ENCODE results near the gene RIT2. TPM values are rescaled to one million over a fixed set of nuclear protein-coding genes. Genes with fewer than 3 reads are reported as not detected.

The RIT2 gene
- polyA plus RNA-seq, 2 of the 4 experiments (the other 2 are of a cell fraction) = not detected

- 5% methylated on average over 3 of the region's 3 CpGs for WGBS (ENCODE audit: missing lambda C conversion rate)
- TF ChIP-seq MAX (IDR thresholded peaks at IDR 0.05) = no peak
- no peak for TF ChIP-seq EHF (CRISPR knock-in tag; IDR thresholded peaks at IDR 0.05)
- no peak for TF ChIP-seq CTCF (IDR thresholded peaks at IDR 0.05)
- TF ChIP-seq USF2 (IDR thresholded peaks at IDR 0.05) = no peak
- TF ChIP-seq BCL3 (IDR thresholded peaks at IDR 0.05) = no peak
- TF ChIP-seq FOXS1 (CRISPR knock-in tag; IDR thresholded peaks at IDR 0.05) = no peak
- no peak for TF ChIP-seq KDM5A (IDR thresholded peaks at IDR 0.05)
- no peak for TF ChIP-seq PBX3 (IDR thresholded peaks at IDR 0.05)
- TF ChIP-seq CBX8 (IDR thresholded peaks at IDR 0.05) = no peak
- no peak for TF ChIP-seq POLR2AphosphoS2 (conservative IDR thresholded peaks at IDR 0.05; ENCODE audit: low read length)
- no peak for TF ChIP-seq JUNB (IDR thresholded peaks at IDR 0.05)
- no peak for TF ChIP-seq ZC3H11A (IDR thresholded peaks at IDR 0.05)
- no peak for TF ChIP-seq ELK1 (IDR thresholded peaks at IDR 0.05; ENCODE audit: low read depth, low read length)
- no peak for TF ChIP-seq RNF2 (IDR thresholded peaks at IDR 0.05; ENCODE audit: borderline replicate concordance, low read depth)
- no peak for TF ChIP-seq CBX2 (IDR thresholded peaks at IDR 0.05; ENCODE audit: borderline replicate concordance, low read depth)
- POLR2A ChIA-PET = no interaction called here
- no peak overlapping the region for H3K4me3 ChIP-seq
- ATAC-seq = no peak
- H3K9me3 ChIP-seq = no peaks in the 10 kb centered on the region
- no peak for DNase-seq (ENCODE audit: low read depth in 1 of 2, low spot score in 1 of 2)
- FAIRE-seq = no peak
- CTCF ChIA-PET = no interaction called here
- H3K4me1 ChIP-seq = no peaks in the 10 kb centered on the region
- H3K4me2 ChIP-seq = no peak overlapping the region
- H3K27ac ChIP-seq = no peak overlapping the region
Measured at GRCh38 chr18:42909095-42909494, 206.4 kb downstream of the RIT2 start.

GRCh38 chr18:42906761-42907160 is 208.7 kb downstream of the RIT2 start:
- ChIA-PET POLR2A (no interaction called here), CTCF (interaction anchor here (1.2 kb wide), 1 partner anchor 14 kb away, joined by 3 read pairs; no protein-coding TSS in a partner anchor)
- FAIRE-seq = no peak
- Histone ChIP-seq H3K4me2 (no peak overlapping the region), H3K9me3 (no peaks in the 10 kb centered on the region), H3K27ac (no peak overlapping the region), H3K4me3 (no peak overlapping the region), H3K4me1 (no peaks in the 10 kb centered on the region)
- no peak for DNase-seq (ENCODE audit: low read depth in 1 of 2, low spot score in 1 of 2)
- WGBS (ENCODE audit: missing lambda C conversion rate) = 0% methylated on average over 1 of the region's 1 CpG
- TF ChIP-seq ZSCAN20 (CRISPR knock-in tag; IDR thresholded peaks at IDR 0.05) (no peak), KDM5A (IDR thresholded peaks at IDR 0.05) (no peak), CEBPB (IDR thresholded peaks at IDR 0.05) (no peak)
- ATAC-seq = no peak

GRCh38 chr18:42901161-42901560 is 214.3 kb downstream of the RIT2 start:
- FAIRE-seq (no peak), ATAC-seq (no peak), DNase-seq (ENCODE audit: low read depth in 1 of 2, low spot score in 1 of 2) (no peak)
- no peak for TF ChIP-seq ZSCAN20 (CRISPR knock-in tag; IDR thresholded peaks at IDR 0.05)
- TF ChIP-seq FOSL2 (IDR thresholded peaks at IDR 0.05) = no peak
- no peak for TF ChIP-seq FOSL2 (CRISPR knock-in tag; IDR thresholded peaks at IDR 0.05)
- no peak for TF ChIP-seq KDM1A (IDR thresholded peaks at IDR 0.05; ENCODE audit: low read depth)
- TF ChIP-seq CHD2 (IDR thresholded peaks at IDR 0.05; ENCODE audit: low read length, partially characterized antibody) = no peak
- no peak for TF ChIP-seq HEYL (CRISPR knock-in tag; IDR thresholded peaks at IDR 0.05)
- no peak for TF ChIP-seq NR3C1 (IDR thresholded peaks at IDR 0.05)
- no peak for TF ChIP-seq FOXS1 (CRISPR knock-in tag; IDR thresholded peaks at IDR 0.05)
- TF ChIP-seq RNF2 (IDR thresholded peaks at IDR 0.05; ENCODE audit: borderline replicate concordance, low read depth) = no peak
- no peak for TF ChIP-seq RCOR1 (IDR thresholded peaks at IDR 0.05; ENCODE audit: low read depth, low read length)
- TF ChIP-seq RFX5 (IDR thresholded peaks at IDR 0.05) = no peak
- TF ChIP-seq GATA3 (IDR thresholded peaks at IDR 0.05; ENCODE audit: borderline replicate concordance) = no peak
- TF ChIP-seq ZC3H11A (IDR thresholded peaks at IDR 0.05) = no peak
- no peak for TF ChIP-seq PBX3 (IDR thresholded peaks at IDR 0.05)
- TF ChIP-seq NFE2L2 (conservative IDR thresholded peaks at IDR 0.05; ENCODE audit: low read length) = no peak
- no peak for TF ChIP-seq HDAC2 (IDR thresholded peaks at IDR 0.05)
- no peak for TF ChIP-seq E2F6 (IDR thresholded peaks at IDR 0.05; ENCODE audit: borderline replicate concordance, low read depth)
- ChIA-PET CTCF (no interaction called here), POLR2A (no interaction called here)
- no peak overlapping the region for H3K4me2 ChIP-seq
- H3K27ac ChIP-seq = no peak overlapping the region
- WGBS (ENCODE audit: missing lambda C conversion rate) = 0% methylated on average over 1 of the region's 1 CpG
- no peaks in the 10 kb centered on the region for H3K4me1 ChIP-seq
- H3K9me3 ChIP-seq = no peaks in the 10 kb centered on the region
- no peak overlapping the region for H3K4me3 ChIP-seq
